B cell (primary cell): Measurements from ENCODE around the gene TSPYL6. TPM values are rescaled to one million over a fixed set of nuclear protein-coding genes. Genes with fewer than 3 reads are reported as not detected.

Experiments used
- ATAC-seq: fragments of 200-7000 bp; cut with Tn5 transposase; one replicate; pipeline ENCODE4 v1.10.0; 2021; ENCODE audit warnings: low read depth, mild to moderate bottlenecking, moderate number of reproducible peaks, moderate library complexity
- CTCF ChIA-PET: fragments of 350-600 bp; sonication (Branson Sonifier 250); formaldehyde crosslinking; loops from one replicate; lab custom pipeline; 2021; ENCODE audit warnings: antibody characterized with exemption, inconsistent platforms; lab: Charles Lee
- POLR2A ChIA-PET: fragments of 350-600 bp; sonication (Branson Sonifier 250); formaldehyde crosslinking; loops from one replicate; lab custom pipeline; 2021; ENCODE audit warnings: antibody characterized with exemption; lab: Charles Lee
- DNase-seq: peaks from one replicate; pipeline ENCODE4 v3.0.0; 2013
- H2AFZ ChIP-seq: 2 replicates; pipeline ENCODE4 v1.6.1; 2012; ENCODE audit warnings: mild to moderate bottlenecking, low read depth, low read length; ENCODE audit not compliant: insufficient read depth, poor library complexity, severe bottlenecking
- H3K27ac ChIP-seq, 2 donors: 1 replicate in 1 of 2; 2 replicates in 1 of 2; pipeline ENCODE4 v1.5.1; 2012 to 2013; ENCODE audit warnings: low read length in 2 of 2, mild to moderate bottlenecking in 2 of 2, moderate library complexity in 1 of 2
- H3K27me3 ChIP-seq, 4 experiments: fragments of 200-600 bp in 1 of 4; sonication (generic) in 1 of 4; replicated peaks in 1 of 4; 1 replicate in 2 of 4; 2 replicates in 2 of 4; pipeline versions ENCODE4 v1.6.1 to v1.7.0; 2013 to 2016; ENCODE audit warnings: low read length in 3 of 4, mild to moderate bottlenecking in 2 of 4, mixed read lengths in 1 of 4, moderate library complexity in 1 of 4; ENCODE audit not compliant: insufficient read depth in 4 of 4, control insufficient read depth in 3 of 4; ENCODE audit errors: control extremely low read depth in 1 of 4
- H3K36me3 ChIP-seq, 2 experiments: replicated peaks in 1 of 2; 1 replicate in 1 of 2; 2 replicates in 1 of 2; pipeline versions ENCODE4 v1.6.1 to v1.7.1; 2013; ENCODE audit warnings: low read length in 1 of 2; ENCODE audit not compliant: insufficient read depth in 2 of 2, control insufficient read depth in 1 of 2; ENCODE audit errors: control extremely low read depth in 1 of 2, extremely low read depth in 1 of 2
- H3K4me1 ChIP-seq, 2 donors: fragments of 200-600 bp in 1 of 2; sonication (generic) in 1 of 2; 1 replicate in 1 of 2; 2 replicates in 1 of 2; pipeline versions ENCODE4 v1.5.1 to v1.6.1; 2013 to 2017; ENCODE audit warnings: low read length in 2 of 2; ENCODE audit not compliant: control insufficient read depth in 2 of 2, insufficient read depth in 2 of 2
- H3K4me2 ChIP-seq: replicated peaks from 2 replicates; pipeline ENCODE3; 2012; ENCODE audit warnings: mild to moderate bottlenecking, low read depth, low read length; ENCODE audit not compliant: poor library complexity, severe bottlenecking
- H3K4me3 ChIP-seq, 5 experiments: fragments of 200-600 bp in 1 of 5; sonication (generic) in 1 of 5; 1 replicate in 3 of 5; 2 replicates in 2 of 5; pipeline versions ENCODE4 v1.5.1 to v1.7.0; 2011 to 2016; ENCODE audit warnings: low read length in 4 of 5, mild to moderate bottlenecking in 4 of 5, low read depth in 2 of 5, control low read depth in 1 of 5, moderate library complexity in 1 of 5; ENCODE audit not compliant: insufficient read depth in 1 of 5; ENCODE audit errors: control extremely low read depth in 1 of 5, extremely low read depth in 1 of 5
- H3K79me2 ChIP-seq: fragments of 200-600 bp; sonication (generic); one replicate; pipeline ENCODE4 v1.6.0; 2016; ENCODE audit warnings: low read length; ENCODE audit not compliant: control insufficient read depth, insufficient read depth
- H3K9ac ChIP-seq: fragments of 200-600 bp; sonication (generic); 2 replicates; pipeline ENCODE4 v1.6.1; 2017; ENCODE audit warnings: mild to moderate bottlenecking, low read length, moderate library complexity
- H3K9me3 ChIP-seq, 3 donors: one replicate each; pipeline versions ENCODE4 v1.6.1 to v1.7.1; 2013; ENCODE audit warnings: low read length in 2 of 3; ENCODE audit not compliant: control insufficient read depth in 2 of 3, insufficient read depth in 1 of 3; ENCODE audit errors: control extremely low read depth in 1 of 3
- H4K20me1 ChIP-seq: 2 replicates; pipeline ENCODE4 v1.6.0; 2012; ENCODE audit warnings: mild to moderate bottlenecking, low read length; ENCODE audit not compliant: insufficient read depth, control insufficient read depth, poor library complexity, severe bottlenecking
- H3K27ac Mint-ChIP-seq: one replicate; pipeline ENCODE4 v1.8.0; 2021; ENCODE audit warnings: mixed read lengths
- H3K27me3 Mint-ChIP-seq: one replicate; pipeline ENCODE4 v1.8.0; 2021; ENCODE audit warnings: mixed read lengths
- H3K4me1 Mint-ChIP-seq: one replicate; pipeline ENCODE4 v1.8.0; 2021; ENCODE audit warnings: mixed read lengths
- H3K4me3 Mint-ChIP-seq: one replicate; pipeline ENCODE4 v1.8.0; 2021; ENCODE audit warnings: mixed read lengths
- H3K9me3 Mint-ChIP-seq: one replicate; pipeline ENCODE4 v1.8.0; 2022; ENCODE audit warnings: mixed read lengths; ENCODE audit not compliant: insufficient read depth
- CTCF ChIP-seq: fragments of 200-600 bp; IDR thresholded peaks from one replicate; pipeline ENCODE4 v1.8.0; 2022; ENCODE audit warnings: antibody characterized with exemption, mild to moderate bottlenecking
- EZH2 ChIP-seq: IDR thresholded peaks from 2 replicates; pipeline ENCODE4 v1.6.1; 2012; ENCODE audit warnings: borderline replicate concordance, low read depth, mild to moderate bottlenecking, moderate library complexity, low read length; ENCODE audit not compliant: insufficient read depth, poor library complexity, severe bottlenecking
- WGBS: methylation state at CpG from one replicate; pipeline ENCODE4 v1.1.5; 2013; ENCODE audit warnings: missing lambda C conversion rate; ENCODE audit not compliant: insufficient coverage; 5-methylcytosine and 5-hydroxymethylcytosine counted together
- intact Hi-C: fragments of 100-400 bp; cut with micrococcal nuclease; formaldehyde crosslinking; loops from one replicate; pipeline ENCODE4 v1.10.0; 2022
- polyA plus RNA-seq: library from polyadenylated mRNA; depleted of rRNA; stranded (reverse); fragments of >200 nt; gene quantifications from 2 replicates; pipeline ENCODE4 v1.2.3, GENCODE V29; 2012
- total RNA-seq, 2 donors: library from RNA; stranded (reverse); fragments of 120-200 nt in 1 of 2; gene quantifications; 1 replicate in 1 of 2; 2 replicates in 1 of 2; pipeline versions ENCODE4 v1.2.3 to v1.2.4, GENCODE V29; 2013 to 2022

TSPYL6 gene
- total and polyA plus RNA-seq, 2 donors (not counting 1 experiment from before 2014, with no cell fraction given) = not detected

GRCh38 chr2:54204476-54204875 lies 51.6 kb downstream of the TSPYL6 start:
- intact Hi-C loops = no loop called here
- Mint-ChIP-seq H3K27ac (no peak overlapping the region), H3K27me3 (no peaks in the 10 kb centered on the region), H3K4me3 (no peak overlapping the region), H3K9me3 (peaks cover 3% of the 10 kb centered on the region), H3K4me1 (no peaks in the 10 kb centered on the region)
- H2AFZ ChIP-seq = no peak overlapping the region
- CTCF ChIA-PET = no interaction called here
- peaks cover 0 to 21% (median 5%) of the 10 kb centered on the region in 3 donors for H3K9me3 ChIP-seq
- no peak overlapping the region for H3K4me2 ChIP-seq
- TF ChIP-seq EZH2 (no peak), CTCF (no peak)
- no peak overlapping the region for H3K27ac ChIP-seq
- no peaks in the 10 kb centered on the region for H3K27me3 ChIP-seq
- DNase-seq (no peak), ATAC-seq (no peak)
- H3K36me3 ChIP-seq = peaks cover 0 to 2% of the 10 kb centered on the region in 2 experiments
- no peaks in the 10 kb centered on the region for H4K20me1 ChIP-seq
- no peaks in the 10 kb centered on the region for H3K79me2 ChIP-seq
- POLR2A ChIA-PET = no interaction called here
- H3K4me3 ChIP-seq = no peak overlapping the region
- no peaks in the 10 kb centered on the region for H3K4me1 ChIP-seq
- 83% methylated on average over 1 of the region's 2 CpGs for WGBS
- no peak overlapping the region for H3K9ac ChIP-seq

Other genes with a start within 250 kb of the TSPYL6 start
- 14.0 and 16.4 TPM in 2 replicates for gene ACYP2, start 140.6 kb downstream of the TSPYL6 start, total RNA-seq
- 13.6 and 17.2 TPM in 2 replicates for gene ACYP2, start 140.6 kb downstream of the TSPYL6 start, polyA plus RNA-seq
- gene SPTBN1, start 200.1 kb upstream of the TSPYL6 start, total RNA-seq = 144 and 145 TPM in 2 replicates
- gene SPTBN1, start 200.1 kb upstream of the TSPYL6 start, polyA plus RNA-seq = 43.7 and 64.5 TPM in 2 replicates